ENCODE measurements around the gene DENND5B. TPM values are rescaled to one million over a fixed set of nuclear protein-coding genes. Genes with fewer than 3 reads are reported as not detected.

Gene DENND5B
- total and polyA plus RNA-seq, 10 of the 15 experiments (the other 5 are each of a cell fraction or from before 2014, with no cell fraction given): 0.39 to 32.5 (median 20.6) TPM

- no peak for TF ChIP-seq NR2F1 (conservative IDR thresholded peaks at IDR 0.05)
- no peak for TF ChIP-seq NR2C2 (IDR thresholded peaks at IDR 0.05; ENCODE audit: borderline replicate concordance, control insufficient read depth, insufficient read length, low read depth)
- no peak for TF ChIP-seq EZH2 (IDR thresholded peaks at IDR 0.05; ENCODE audit: borderline replicate concordance, control insufficient read depth, low read depth, low read length)
- no peak for TF ChIP-seq ZBED1 (IDR thresholded peaks at IDR 0.05; ENCODE audit: borderline replicate concordance)
- TF ChIP-seq SUZ12 (IDR thresholded peaks at IDR 0.05; ENCODE audit: unreplicated experiment): no peak
- TF ChIP-seq ESRRA (IDR thresholded peaks at IDR 0.05; ENCODE audit: low read length): no peak
Observed at GRCh38 chr12:31584782-31585181, 6.2 kb downstream of the DENND5B start (continued).

- RAD21 ChIA-PET (ENCODE audit: unreplicated experiment): no interaction called here
- H3K4me3 ChIP-seq: no peak overlapping the region
- TF ChIP-seq CHD2 (IDR thresholded peaks at IDR 0.05; ENCODE audit: borderline replicate concordance, low read depth, low read length): no peak
- TF ChIP-seq JUNB (IDR thresholded peaks at IDR 0.05): no peak
- no peak for TF ChIP-seq CEBPZ (IDR thresholded peaks at IDR 0.05; ENCODE audit: low read depth, low read length)
- TF ChIP-seq ZBTB33 (IDR thresholded peaks at IDR 0.05): no peak
- no peak for TF ChIP-seq SMARCA5 (IDR thresholded peaks at IDR 0.05)
- no peak for TF ChIP-seq EED (IDR thresholded peaks at IDR 0.05; ENCODE audit: low read depth)
- TF ChIP-seq MEF2A (IDR thresholded peaks at IDR 0.05; ENCODE audit: insufficient read depth, low read depth, low read length): no peak
- no peak for TF ChIP-seq HDAC6 (IDR thresholded peaks at IDR 0.05; ENCODE audit: unreplicated experiment)
- TF ChIP-seq NR2C2 (IDR thresholded peaks at IDR 0.05; ENCODE audit: borderline replicate concordance, control insufficient read depth, insufficient read length, low read depth): no peak
- no peak for TF ChIP-seq E2F4 (IDR thresholded peaks at IDR 0.05; ENCODE audit: low read depth, low read length)
- TF ChIP-seq MTA3 (IDR thresholded peaks at IDR 0.05; ENCODE audit: borderline replicate concordance, low read length): no peak
- TF ChIP-seq IKZF1 (conservative IDR thresholded peaks at IDR 0.05): no peak
- peaks cover 89% of the 10 kb centered on the region for H3K79me2 ChIP-seq (ENCODE audit: control insufficient read depth, insufficient read depth, low read length)
- FAIRE-seq (no peak), DNase-seq (ENCODE audit: low read depth, low spot score) (no peak), ATAC-seq (no peak)
- H3K9ac ChIP-seq (ENCODE audit: control insufficient read depth, insufficient read depth, low read length): no peak overlapping the region
- H3K27me3 ChIP-seq (replicated peaks in 1 of 2; ENCODE audit: control insufficient read depth in 2 of 2, insufficient read depth in 2 of 2, low read length in 1 of 2): no peaks in the 10 kb centered on the region
- SMC1A ChIA-PET (ENCODE audit: uncharacterized antibody, unreplicated experiment): no interaction called here
- no peak overlapping the region for H2AFZ ChIP-seq (ENCODE audit: control insufficient read depth, low read depth, low read length)
- 72% methylated on average over 2 of the region's 2 CpGs for WGBS (ENCODE audit: insufficient coverage, insufficient replicate concordance, low lambda C conversion rate, missing lambda C conversion rate)
- POLR2A ChIA-PET: no interaction called here
- H4K20me1 ChIP-seq (ENCODE audit: control insufficient read depth, insufficient read depth): no peaks in the 10 kb centered on the region
- in situ Hi-C loops (cut with MboI): no loop called here
- CTCF ChIA-PET: interaction anchor here (0.7 kb wide), 1 partner anchor 206 kb away, joined by 3 read pairs; no protein-coding TSS in a partner anchor
- H3K4me1 ChIP-seq (ENCODE audit: control insufficient read depth, insufficient read depth, low read length): peaks cover 26% of the 10 kb centered on the region
- intact Hi-C loops (cut with micrococcal nuclease; ENCODE audit: unreplicated experiment): no loop called here
- peak overlapping the region; percentile 12; the same call in 1 of the 2 replicates for H3K4me2 ChIP-seq (ENCODE audit: control insufficient read depth, insufficient read depth)
- no peaks in the 10 kb centered on the region; the same call in 1 of the 3 replicates for H3K9me3 ChIP-seq (replicated peaks; ENCODE audit: control insufficient read depth, insufficient read depth, low read length)
- no TSS peak for BruUV-seq (replicated peaks)
- no peak overlapping the region for H3K27ac ChIP-seq (ENCODE audit: control insufficient read depth, insufficient read depth)
- no peaks in the 10 kb centered on the region; a peak in 1 of 4 replicates for H3K36me3 ChIP-seq (ENCODE audit: control insufficient read depth in 2 of 2, insufficient read depth in 2 of 2, low read length in 1 of 2)
Observed at GRCh38 chr12:31583878-31584277, 7.1 kb downstream of the DENND5B start.

Measured in GM12878 (cell line).